NCI-H69 (cell line): ENCODE measurements around the gene RUBCNL.

Experiments used
- DNase-seq: peaks from one replicate; lab custom pipeline; 2025; lab: John Stamatoyannopoulos, UW

The RUBCNL gene

GRCh38 chr13:46310066-46310465 lies 77.0 kb downstream of the RUBCNL start:
- DNase-seq: no peak

GRCh38 chr13:46307554-46307953 lies 79.5 kb downstream of the RUBCNL start:
- no peak for DNase-seq

DNA sequence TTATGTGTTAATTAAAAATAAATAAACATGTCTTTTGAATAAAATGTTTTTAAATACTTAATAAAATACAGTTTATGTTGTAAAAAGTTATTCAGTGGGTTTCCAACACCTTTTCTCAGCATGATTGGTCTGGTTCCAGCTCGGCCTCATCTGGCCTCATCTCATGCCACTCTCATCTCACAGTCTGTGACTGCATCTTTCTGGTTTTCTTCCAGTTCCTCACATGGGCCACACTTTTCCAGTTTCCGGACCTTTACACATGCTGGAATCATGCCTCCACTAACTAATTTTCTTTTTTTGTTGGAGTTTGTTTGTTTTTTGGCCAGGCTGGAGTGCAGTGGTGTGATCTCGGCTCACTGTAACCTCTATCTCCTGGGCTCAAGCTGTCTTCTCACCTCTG lies 82.5 kb downstream of the RUBCNL start:
- no peak for DNase-seq

- no peak for DNase-seq
Measured at GRCh38 chr13:46303742-46304385, 83.2 kb downstream of the RUBCNL start.

DNA sequence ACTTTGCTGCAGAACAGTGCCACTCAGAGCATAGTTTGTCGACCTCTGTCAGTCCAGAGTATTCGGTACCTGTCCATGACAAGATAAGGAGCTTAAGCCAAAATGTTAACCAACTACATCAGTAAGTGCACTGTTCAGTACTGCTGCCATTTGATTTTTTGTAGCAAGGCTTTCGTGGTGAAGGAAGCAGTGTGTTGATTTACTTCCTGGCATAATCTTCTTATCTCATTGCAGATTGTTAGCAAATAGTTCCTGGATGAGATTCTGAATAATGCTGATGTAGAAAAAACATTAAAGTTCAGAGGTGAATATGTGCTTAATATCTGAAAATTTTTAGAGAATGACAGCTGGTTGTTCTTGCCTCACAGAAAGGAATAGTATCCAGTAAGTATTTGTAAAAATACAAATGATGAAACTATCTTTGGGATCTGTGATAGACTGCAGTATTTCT lies 89.7 kb downstream of the RUBCNL start:
- DNase-seq: no peak

- DNase-seq: no peak
Measured at GRCh38 chr13:46296921-46297320, 90.1 kb downstream of the RUBCNL start.

DNA sequence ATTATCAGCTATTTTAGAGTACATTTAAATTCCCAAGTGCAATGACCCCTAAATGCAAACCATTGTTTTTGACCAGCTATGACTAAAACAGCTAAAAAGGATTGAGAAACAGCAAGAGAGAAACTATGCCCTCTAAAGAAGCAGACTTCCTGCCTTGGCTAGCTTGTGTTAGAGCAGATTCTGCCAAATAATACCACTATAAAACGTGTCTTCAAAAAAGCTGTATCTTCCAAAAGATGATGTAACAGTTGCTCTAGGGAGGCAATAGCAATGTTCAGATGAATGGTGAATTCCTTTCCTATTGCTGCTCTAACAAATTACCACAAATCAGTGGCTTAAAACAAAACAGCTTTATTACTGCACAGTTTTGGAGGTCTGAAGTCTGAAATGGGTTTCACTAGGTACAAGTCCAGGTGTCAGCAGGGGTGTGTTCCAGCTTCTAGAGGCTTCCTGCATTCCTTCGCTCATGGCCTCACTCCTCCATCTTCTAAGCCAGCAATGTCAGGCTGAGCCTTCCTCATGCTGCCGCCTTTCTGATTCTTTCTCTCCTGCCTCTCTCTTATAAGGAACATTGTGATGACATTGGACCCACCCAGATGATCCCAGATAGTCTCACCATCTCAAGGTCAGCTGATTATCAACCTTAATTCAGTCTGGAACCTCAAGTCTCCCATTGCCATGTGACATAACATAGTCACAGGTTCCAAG lies 90.8 kb downstream of the RUBCNL start:
- DNase-seq: no peak

- no peak for DNase-seq
Measured at GRCh38 chr13:46295491-46296114, 91.4 kb downstream of the RUBCNL start.

DNA sequence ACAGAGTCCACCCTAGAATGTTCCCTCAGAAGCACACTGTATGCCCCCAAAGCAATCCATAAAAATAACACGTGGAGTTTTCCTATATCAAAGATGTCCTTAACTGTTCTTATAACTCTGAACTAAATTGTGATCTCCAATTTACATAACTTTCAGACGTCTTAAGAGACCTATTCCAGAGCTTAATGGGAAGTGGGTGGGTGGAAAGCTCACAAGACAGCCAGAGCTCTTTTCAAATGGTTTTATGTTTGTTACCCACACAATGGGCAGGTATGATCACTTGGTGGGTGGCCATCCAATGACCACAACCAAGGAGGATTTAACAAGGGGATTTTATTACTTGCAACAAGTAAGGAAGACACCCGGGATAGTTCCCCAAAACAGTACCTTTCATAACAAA lies 93.6 kb downstream of the RUBCNL start:
- DNase-seq: no peak
